ENCODE measurements around the gene TMEM52.
"Not testable (repeated sequence)": the region's sequence is repeated elsewhere in the genome, so short reads cannot be mapped to it uniquely, and the experiment has no call there.

DNA sequence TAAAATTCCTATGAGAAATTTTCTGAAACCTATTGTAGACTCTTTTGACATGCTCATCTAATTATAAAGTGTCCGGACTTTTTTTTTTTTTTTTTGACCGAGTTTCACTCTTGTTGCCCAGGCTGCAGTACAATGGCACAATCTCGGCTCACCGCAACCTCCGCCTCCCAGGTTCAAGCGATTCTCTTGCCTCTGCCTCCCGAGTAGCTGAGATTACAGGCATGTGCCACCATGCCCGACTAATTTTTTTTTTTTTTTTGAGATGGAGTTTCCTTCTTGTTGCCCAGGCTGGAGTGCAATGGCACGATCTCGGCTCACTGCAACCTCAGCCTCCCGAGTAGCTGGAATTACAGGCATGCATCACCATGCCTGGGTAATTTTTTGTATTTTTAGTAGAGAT is 35.2 kb downstream of the TMEM52 start:
- TF ChIP-seq, protein P1, sequence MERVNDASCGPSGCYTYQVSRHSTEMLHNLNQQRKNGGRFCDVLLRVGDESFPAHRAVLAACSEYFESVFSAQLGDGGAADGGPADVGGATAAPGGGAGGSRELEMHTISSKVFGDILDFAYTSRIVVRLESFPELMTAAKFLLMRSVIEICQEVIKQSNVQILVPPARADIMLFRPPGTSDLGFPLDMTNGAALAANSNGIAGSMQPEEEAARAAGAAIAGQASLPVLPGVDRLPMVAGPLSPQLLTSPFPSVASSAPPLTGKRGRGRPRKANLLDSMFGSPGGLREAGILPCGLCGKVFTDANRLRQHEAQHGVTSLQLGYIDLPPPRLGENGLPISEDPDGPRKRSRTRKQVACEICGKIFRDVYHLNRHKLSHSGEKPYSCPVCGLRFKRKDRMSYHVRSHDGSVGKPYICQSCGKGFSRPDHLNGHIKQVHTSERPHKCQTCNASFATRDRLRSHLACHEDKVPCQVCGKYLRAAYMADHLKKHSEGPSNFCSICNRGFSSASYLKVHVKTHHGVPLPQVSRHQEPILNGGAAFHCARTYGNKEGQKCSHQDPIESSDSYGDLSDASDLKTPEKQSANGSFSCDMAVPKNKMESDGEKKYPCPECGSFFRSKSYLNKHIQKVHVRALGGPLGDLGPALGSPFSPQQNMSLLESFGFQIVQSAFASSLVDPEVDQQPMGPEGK (CRISPR knock-in tag; IDR thresholded peaks at IDR 0.05; ENCODE audit: borderline replicate concordance), result not testable (repeated sequence)
- not testable (repeated sequence) for TF ChIP-seq ZNF565 (CRISPR knock-in tag; conservative IDR thresholded peaks at IDR 0.05; ENCODE audit: low read depth)

All from SK-N-SH treated with all-trans-retinoic acid at 6 μM for 48 hours (cell line).